Stimulated activated CD4-positive, alpha-beta T cell treated with anti-CD3 and anti-CD28 coated beads, TNF-alpha, amount 100 ng/mL, for 4 hours (primary cell): ENCODE data around the gene GLYATL2.

ENCODE experiments used
- DNase-seq, 3 experiments: peaks; one replicate each; pipeline ENCODE4 v3.0.0-alpha.2; 2020; ENCODE audit warnings: low read depth in 3 of 3

GLYATL2 gene, protein sequence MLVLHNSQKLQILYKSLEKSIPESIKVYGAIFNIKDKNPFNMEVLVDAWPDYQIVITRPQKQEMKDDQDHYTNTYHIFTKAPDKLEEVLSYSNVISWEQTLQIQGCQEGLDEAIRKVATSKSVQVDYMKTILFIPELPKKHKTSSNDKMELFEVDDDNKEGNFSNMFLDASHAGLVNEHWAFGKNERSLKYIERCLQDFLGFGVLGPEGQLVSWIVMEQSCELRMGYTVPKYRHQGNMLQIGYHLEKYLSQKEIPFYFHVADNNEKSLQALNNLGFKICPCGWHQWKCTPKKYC

DNA sequence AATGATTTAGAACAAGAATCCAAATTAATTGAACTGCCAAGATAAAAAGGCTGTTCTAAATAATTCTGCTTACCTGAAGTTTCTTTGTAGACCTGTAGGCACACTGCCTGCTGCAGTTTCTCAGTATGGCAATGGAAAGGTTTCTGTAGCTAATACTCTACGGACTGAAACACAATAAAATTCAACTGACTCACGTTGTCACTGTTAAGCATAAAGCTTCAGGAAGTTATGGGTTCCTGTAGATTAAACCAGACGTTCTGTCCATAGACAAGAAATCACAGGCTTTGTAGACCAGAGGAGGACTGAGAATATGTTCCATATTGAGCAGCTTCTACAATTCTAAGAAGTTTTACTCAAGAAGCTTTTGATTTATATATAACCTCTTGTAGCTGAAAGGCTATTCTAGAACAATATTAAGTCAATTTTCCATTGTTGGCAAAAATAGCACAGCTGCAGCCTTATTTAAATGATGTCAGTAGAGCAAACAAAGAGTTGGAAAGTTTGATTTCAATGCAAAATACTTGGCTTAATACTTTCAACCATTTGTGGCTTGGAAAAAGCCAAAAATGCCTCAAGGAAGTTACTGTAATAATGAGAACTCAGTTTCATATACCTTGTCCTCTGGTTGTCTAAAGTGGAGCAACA, at the start of gene GLYATL2:
Gene GLYATL2, minus strand, starts transcription at position 344 of the 645 bp plus-strand sequence. CDS start 5,092 bp downstream, outside the sequence.
- DNase-seq, result no peak

DNA sequence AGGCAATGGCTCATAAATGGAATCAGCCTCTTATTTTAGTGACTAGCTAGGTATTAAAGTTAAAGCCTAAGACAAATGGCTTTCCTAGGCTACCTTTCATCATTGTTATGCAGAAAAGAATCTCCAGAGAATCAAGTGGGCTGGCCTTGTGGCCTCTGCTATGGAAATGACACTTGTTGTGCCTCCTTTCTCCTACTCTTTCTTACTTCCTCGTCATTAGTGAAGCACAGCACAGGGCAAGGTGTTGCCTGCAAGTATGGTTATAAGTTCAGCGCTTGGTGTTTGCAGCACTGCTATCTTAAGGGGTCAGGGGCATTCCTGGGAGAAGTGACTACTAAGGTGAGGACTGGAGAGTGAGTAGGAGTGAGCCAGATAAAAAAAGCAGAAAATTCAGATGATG, 49.4 kb upstream of the GLYATL2 start:
- no peak for DNase-seq

GRCh38 chr11:58888579-58888978, 44.1 kb upstream of the GLYATL2 start:
- DNase-seq, result no peak

DNA sequence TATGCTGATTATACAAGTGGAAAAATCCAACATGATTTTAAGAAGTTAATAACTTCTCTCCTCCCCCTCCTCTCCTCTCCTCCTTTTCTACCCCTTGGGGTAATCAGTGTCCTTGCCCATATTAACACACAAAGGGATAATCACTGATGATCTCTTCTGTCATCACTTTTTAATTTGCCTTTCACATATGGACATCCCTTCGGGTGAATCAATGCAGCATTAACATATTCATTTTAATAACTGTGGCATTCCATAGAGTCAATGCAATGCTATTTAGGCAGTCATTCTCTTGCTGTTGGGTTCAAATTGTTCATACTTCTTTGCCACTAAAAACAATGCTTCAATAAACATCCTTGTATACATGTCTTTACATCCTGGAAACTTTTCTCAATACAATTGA, 42.9 kb upstream of the GLYATL2 start:
- no peak for DNase-seq

GRCh38 chr11:58880625-58881024, 36.1 kb upstream of the GLYATL2 start:
- no peak for DNase-seq

DNA sequence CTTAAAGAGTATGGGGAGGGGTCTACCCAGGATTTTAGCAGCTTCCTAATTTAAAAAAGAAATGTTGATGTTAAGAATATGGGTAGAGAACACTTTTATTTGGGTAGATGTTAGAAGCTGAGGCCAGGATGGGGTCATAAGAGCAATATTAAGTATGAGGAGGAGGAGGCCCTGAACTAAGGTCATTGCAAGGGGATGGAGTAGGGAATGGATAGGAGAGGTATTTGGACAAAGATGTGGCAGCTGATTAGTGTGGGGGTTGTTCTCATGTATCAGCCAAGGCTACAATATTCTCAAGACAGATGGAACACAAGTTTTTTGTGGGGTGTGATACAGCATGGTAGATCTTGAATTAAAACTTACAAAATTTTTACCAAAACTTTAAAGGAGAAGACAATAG, 35.7 kb upstream of the GLYATL2 start:
- DNase-seq, result no peak

DNA sequence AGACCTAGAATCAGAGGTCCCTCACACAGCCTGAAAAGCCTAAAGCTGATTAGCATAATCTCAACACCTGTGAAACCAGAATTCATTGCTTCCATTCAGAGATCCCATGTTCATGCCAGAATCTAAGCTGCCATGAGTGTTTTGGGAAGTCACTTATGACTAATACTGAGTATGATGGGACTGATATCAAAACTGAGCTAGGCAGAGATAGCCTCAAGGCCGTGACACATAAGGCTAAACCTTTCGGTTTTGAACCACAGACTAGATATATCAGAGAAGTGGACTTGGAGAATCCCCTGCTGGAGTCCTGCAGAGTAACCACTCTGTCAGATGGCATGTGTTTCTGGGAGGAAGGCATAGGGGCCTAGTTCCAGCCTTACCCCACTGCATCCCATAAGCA, 23.1 kb upstream of the GLYATL2 start:
- DNase-seq, result no peak

GRCh38 chr11:58866788-58867187, 22.3 kb upstream of the GLYATL2 start:
- DNase-seq, result no peak

DNA sequence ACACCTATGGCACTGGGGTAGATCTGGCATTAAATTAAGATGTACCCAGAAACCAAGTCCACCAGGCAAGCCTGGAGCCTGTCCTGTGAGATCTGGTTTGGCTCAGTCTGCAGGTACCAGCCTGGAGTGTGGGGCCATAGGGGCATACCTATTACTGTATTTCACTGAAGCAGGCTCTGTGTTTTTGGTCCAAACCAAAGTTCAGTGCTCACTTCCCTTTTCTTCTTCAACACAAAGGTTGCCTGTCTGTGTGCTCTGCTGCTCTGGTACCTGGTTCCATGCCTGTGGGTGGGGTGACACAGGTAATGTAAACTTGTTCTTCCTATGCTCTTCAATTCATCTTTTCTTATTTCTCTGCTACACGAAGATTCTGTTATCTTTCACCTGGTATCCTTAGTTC, 19.8 kb upstream of the GLYATL2 start:
- no peak for DNase-seq

DNA sequence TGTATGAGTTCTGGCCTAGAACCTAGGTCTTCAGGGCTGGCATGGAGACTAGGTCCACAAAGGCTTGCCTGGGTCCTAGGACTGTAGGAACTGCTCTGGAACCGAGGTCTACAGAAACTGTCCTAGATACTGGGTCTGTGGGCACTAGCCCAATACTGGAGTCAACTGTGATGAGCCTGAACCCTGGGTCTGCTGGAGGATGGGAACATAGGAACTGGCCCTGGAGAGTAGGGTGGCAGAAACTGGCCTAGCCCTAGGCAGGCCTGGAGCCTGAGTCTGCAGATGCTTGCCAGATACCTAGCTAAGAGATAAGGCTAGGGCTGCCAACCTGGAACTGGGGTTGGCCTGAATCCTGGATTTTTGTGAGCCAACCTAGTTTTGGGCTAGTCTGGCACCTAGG, 19.2 kb upstream of the GLYATL2 start:
- DNase-seq, result no peak

DNA sequence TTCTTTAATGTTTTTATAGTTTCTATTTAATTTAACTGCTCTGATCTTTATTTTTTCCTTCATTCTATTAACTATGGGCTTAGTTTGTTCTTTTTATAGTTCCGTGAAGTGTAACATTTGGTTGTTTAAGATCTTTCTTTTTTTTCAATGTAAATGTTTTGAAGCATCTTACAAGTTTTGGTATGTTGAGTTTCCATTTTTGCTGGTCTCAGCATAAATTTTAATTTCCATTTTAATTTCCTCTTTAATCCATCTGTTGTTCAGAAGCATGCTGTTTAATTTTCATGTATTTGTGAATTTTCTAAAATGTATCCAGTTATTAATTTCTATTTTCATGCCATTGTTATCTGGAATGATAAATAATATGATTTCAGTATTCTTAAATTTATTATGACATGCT, 17.0 kb upstream of the GLYATL2 start:
- DNase-seq, result no peak

DNA sequence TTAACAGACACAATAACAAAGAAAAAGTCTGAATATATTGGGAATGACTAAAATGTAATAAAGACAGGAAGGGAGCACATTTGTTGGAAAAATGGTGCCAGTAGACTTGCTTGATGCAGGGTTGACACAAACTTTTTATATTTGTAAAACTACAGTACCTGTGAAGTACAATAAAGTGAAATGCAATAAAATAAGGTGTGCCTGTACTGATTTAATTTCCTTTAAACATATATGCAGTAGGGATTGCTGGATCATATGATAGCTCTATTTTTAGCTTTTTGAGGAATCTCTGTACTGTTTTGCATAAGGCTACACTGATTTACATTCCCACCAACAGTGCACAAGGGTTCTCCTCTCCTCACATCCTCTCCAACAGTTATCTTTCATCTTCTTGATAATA, 12.3 kb upstream of the GLYATL2 start:
- no peak for DNase-seq

- no peak for DNase-seq
Measured at GRCh38 chr11:58845386-58845785, 882 bp upstream of the GLYATL2 start.

- no peak for DNase-seq
Measured at GRCh38 chr11:58837707-58838388, 6.7 kb downstream of the GLYATL2 start.

DNA sequence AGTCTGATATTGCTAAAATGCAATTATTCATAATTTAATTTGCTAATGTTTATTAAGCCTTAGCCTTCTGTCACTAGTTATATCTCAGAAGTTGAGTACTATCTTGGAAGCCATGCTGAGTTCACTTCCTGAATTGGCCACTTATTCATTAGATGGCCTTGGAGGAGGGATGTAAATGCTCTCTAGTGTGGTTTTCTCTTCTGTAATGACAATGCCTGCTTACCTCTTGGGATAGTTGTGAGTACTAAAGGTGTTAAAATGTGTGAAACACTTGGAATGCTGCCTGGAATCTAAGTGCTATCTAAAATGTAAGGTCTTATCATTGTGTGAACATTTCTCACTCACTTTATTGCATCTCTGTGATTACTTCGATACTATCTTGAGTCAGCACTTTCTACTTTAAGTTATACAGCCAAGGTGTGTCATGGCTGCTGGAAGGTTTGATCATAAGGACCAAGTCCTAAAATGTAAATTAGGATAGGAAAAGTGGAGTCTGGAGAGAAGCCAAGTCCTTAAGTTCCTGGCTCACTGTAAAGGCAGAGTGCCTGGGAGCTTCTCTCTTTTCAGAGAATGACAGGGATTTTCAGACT, 12.4 kb downstream of the GLYATL2 start:
- DNase-seq, result no peak

- DNase-seq, result no peak
Measured at GRCh38 chr11:58830673-58831301, 13.7 kb downstream of the GLYATL2 start.

- no peak for DNase-seq
Measured at GRCh38 chr11:58829786-58830185, 14.7 kb downstream of the GLYATL2 start.

DNA sequence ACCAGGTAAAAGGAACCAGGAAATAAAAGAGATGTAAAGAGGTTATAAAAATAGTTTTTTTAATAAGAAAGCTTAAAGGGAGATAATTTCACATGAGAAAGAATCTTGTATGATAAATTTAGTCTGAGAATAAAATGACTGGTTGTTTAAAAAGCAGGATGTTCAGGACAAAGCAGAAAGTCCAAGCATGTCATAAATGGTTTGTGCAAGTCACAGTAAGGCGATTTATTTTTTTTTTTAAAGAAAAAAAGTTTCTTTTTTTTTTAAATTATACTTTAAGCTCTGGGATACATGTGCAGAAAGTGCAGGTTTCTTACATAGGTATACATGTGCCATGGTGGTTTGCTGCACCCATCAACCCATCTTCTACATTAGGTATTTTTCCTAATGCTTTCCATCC, 30.8 kb downstream of the GLYATL2 start:
- DNase-seq, result no peak

- no peak for DNase-seq
Measured at GRCh38 chr11:58811499-58811898, 33.0 kb downstream of the GLYATL2 start.

DNA sequence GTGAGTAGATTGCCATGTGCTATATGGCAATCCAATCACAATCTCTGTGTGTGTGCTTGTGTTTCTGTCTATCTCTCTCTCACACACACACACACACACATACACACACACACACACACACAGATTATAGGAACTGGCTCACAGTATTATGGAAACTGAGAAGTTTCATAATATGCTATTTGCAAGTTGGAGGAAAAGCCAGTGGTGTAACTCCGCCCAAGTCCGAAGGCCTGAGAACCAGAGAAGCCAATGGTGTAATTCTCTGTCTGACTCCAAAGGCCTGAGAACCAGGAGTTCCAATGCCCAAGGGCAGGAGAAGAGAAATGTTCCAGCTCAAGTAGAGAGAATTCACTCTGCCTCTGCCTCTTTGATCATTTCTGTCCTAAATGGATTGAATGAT, 37.2 kb downstream of the GLYATL2 start:
- DNase-seq, result no peak

GRCh38 chr11:58805065-58805464, 39.4 kb downstream of the GLYATL2 start:
- no peak for DNase-seq

- no peak for DNase-seq
Measured at GRCh38 chr11:58801974-58802545, 42.4 kb downstream of the GLYATL2 start.
